Uterus (tissue), 4 donors: ENCODE data around the gene RO60. TPM values are rescaled to one million over a fixed set of nuclear protein-coding genes. Genes with fewer than 3 reads are reported as not detected.

Experiments used
- DNase-seq, 2 donors: peaks; one replicate each; pipeline ENCODE4 v3.0.0-alpha.2; 2019 to 2020
- H3K27ac ChIP-seq, 2 donors: fragments of 200-600 bp; sonication (generic); 1 replicate in 1 of 2; 2 replicates in 1 of 2; pipeline ENCODE4 v1.5.1; 2016 to 2018
- H3K27me3 ChIP-seq, 2 donors: fragments of 200-600 bp; sonication (generic); one replicate each; pipeline ENCODE4 v1.5.1; 2018 to 2019; ENCODE audit warnings: control low read depth in 1 of 2
- H3K36me3 ChIP-seq, 2 donors: fragments of 200-600 bp; sonication (generic); one replicate each; pipeline ENCODE4 v1.5.1; 2019; ENCODE audit warnings: control low read depth in 1 of 2
- H3K4me1 ChIP-seq, 2 donors: fragments of 200-600 bp; sonication (generic); one replicate each; pipeline ENCODE4 v1.5.1; 2018 to 2019; ENCODE audit warnings: control low read depth in 1 of 2
- H3K4me3 ChIP-seq, 2 donors: fragments of 200-600 bp; sonication (generic); 1 replicate in 1 of 2; 2 replicates in 1 of 2; pipeline ENCODE4 v1.5.1; 2018 to 2019; ENCODE audit warnings: mild to moderate bottlenecking in 1 of 2
- H3K9me3 ChIP-seq, 2 donors: fragments of 200-600 bp; sonication (generic); one replicate each; pipeline ENCODE4 v1.5.1; 2019; ENCODE audit warnings: control low read depth in 1 of 2
- CTCF ChIP-seq, 4 experiments: fragments of 200-600 bp in 2 of 4; fragments of 450-650 bp in 2 of 4; sonication (generic) in 2 of 4; IDR thresholded peaks; one replicate each; pipeline ENCODE4 v1.5.1; 2016 to 2019; ENCODE audit warnings: antibody characterized with exemption in 4 of 4, mild to moderate bottlenecking in 2 of 4, moderate library complexity in 1 of 4
- POLR2A ChIP-seq, 2 donors: fragments of 450-650 bp; IDR thresholded peaks; one replicate each; pipeline ENCODE4 v1.6.1; 2016; ENCODE audit warnings: antibody characterized with exemption in 2 of 2, mild to moderate bottlenecking in 1 of 2, moderate library complexity in 1 of 2
- intact Hi-C: fragments of 100-400 bp; cut with DNase I; formaldehyde crosslinking; loops from one replicate; pipeline ENCODE4 v1.15.1; 2023; ENCODE audit warnings: low total_unique reads
- total RNA-seq, 4 donors: library from RNA; depleted of rRNA in 3 of 4; stranded (reverse); fragments of >200 nt in 3 of 4; gene quantifications; one replicate each; pipeline versions ENCODE4 v1.1.0 to v1.2.4, GENCODE V29; 2014 to 2023
- donor health status: DM: yes; HTN: yes; CAD: no.

Gene RO60
- total RNA-seq, 4 donors from 2014 or later: 68.9 to 290 (median 98.1) TPM

- Histone ChIP-seq H3K4me3 (no peak overlapping the region), H3K27me3 (no peaks in the 10 kb centered on the region), H3K9me3 (no peaks in the 10 kb centered on the region), H3K4me1 (no peaks in the 10 kb centered on the region), H3K27ac (no peak overlapping the region), H3K36me3 (no peaks in the 10 kb centered on the region)
- TF ChIP-seq CTCF (IDR thresholded peaks at IDR 0.05) (no peak), POLR2A (IDR thresholded peaks at IDR 0.05) (no peak)
- intact Hi-C loops: no loop called here
- DNase-seq: no peak
These were observed 34.7 kb downstream of the RO60 start for GRCh38 chr1:193094112-193094511.

DNA sequence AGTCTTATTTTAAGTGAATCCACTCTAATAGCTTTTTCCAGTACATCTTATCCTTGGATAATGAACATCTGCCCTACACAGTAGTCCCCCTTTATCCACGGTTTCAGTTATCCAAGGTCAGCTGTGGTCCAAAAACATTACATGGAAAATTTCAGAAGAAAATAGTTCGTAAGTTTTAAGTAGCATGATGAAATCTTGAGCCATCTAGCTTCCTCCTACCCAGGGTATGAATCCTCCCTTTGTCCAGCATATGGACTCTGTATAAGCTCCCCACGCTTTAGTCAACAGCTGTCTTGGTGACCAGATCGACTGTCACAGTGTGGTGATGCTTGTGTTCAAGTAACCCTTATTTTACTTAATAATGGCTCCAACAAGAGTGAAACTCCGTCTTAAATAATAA is 43.2 kb downstream of the RO60 start:
- H3K27me3 ChIP-seq: no peaks in the 10 kb centered on the region
- TF ChIP-seq POLR2A (IDR thresholded peaks at IDR 0.05) (no peak), CTCF (IDR thresholded peaks at IDR 0.05) (no peak)
- no peaks in the 10 kb centered on the region for H3K9me3 ChIP-seq
- H3K4me1 ChIP-seq: peaks cover 6 to 10% of the 10 kb centered on the region in 2 donors
- no peak overlapping the region for H3K4me3 ChIP-seq
- no peaks in the 10 kb centered on the region for H3K36me3 ChIP-seq
- intact Hi-C loops: loop anchor here (10.0 kb wide), 1 partner anchor 48 kb away; the partner anchor contains the start of genes RO60 and UCHL5
- H3K27ac ChIP-seq: no peak overlapping the region
- no peak for DNase-seq

- Histone ChIP-seq H3K27me3 (no peaks in the 10 kb centered on the region), H3K4me1 (peaks cover 6 to 10% of the 10 kb centered on the region in 2 donors), H3K9me3 (no peaks in the 10 kb centered on the region), H3K4me3 (peak overlapping the region; percentile 73 to 95), H3K36me3 (no peaks in the 10 kb centered on the region), H3K27ac (peak overlapping the region; percentile 92 to 97)
- no peak for DNase-seq
- TF ChIP-seq POLR2A (IDR thresholded peaks at IDR 0.05) (no peak), CTCF (IDR thresholded peaks at IDR 0.05) (no peak)
- intact Hi-C loops: loop anchor here (10.0 kb wide), 1 partner anchor 49 kb away; the partner anchor contains the start of genes RO60 and UCHL5
These were observed 44.5 kb downstream of the RO60 start for GRCh38 chr1:193103759-193104501.

- peak; percentile 27 to 38 for DNase-seq
- intact Hi-C loops: loop anchor here (10.0 kb wide), 1 partner anchor 50 kb away; the partner anchor contains the start of genes RO60 and UCHL5
- H3K9me3 ChIP-seq: no peaks in the 10 kb centered on the region
- peak overlapping the region; percentile 73 to 95 for H3K4me3 ChIP-seq
- peak overlapping the region; percentile 92 to 97 for H3K27ac ChIP-seq
- TF ChIP-seq CTCF (IDR thresholded peaks at IDR 0.05): no peak
- TF ChIP-seq POLR2A (IDR thresholded peaks at IDR 0.05): no peak
- H3K27me3 ChIP-seq: no peaks in the 10 kb centered on the region
- no peaks in the 10 kb centered on the region for H3K36me3 ChIP-seq
- peaks cover 6 to 10% of the 10 kb centered on the region in 2 donors for H3K4me1 ChIP-seq
These were observed 45.1 kb downstream of the RO60 start for GRCh38 chr1:193104502-193104906.
